ENCODE data around the gene FAM118B. TPM values are rescaled to one million over a fixed set of nuclear protein-coding genes. Genes with fewer than 3 reads are reported as not detected.

FAM118B gene
- polyA plus RNA-seq, 1 of the 3 experiments (the other 2 are of a cell fraction), result 19.5 TPM

DNA sequence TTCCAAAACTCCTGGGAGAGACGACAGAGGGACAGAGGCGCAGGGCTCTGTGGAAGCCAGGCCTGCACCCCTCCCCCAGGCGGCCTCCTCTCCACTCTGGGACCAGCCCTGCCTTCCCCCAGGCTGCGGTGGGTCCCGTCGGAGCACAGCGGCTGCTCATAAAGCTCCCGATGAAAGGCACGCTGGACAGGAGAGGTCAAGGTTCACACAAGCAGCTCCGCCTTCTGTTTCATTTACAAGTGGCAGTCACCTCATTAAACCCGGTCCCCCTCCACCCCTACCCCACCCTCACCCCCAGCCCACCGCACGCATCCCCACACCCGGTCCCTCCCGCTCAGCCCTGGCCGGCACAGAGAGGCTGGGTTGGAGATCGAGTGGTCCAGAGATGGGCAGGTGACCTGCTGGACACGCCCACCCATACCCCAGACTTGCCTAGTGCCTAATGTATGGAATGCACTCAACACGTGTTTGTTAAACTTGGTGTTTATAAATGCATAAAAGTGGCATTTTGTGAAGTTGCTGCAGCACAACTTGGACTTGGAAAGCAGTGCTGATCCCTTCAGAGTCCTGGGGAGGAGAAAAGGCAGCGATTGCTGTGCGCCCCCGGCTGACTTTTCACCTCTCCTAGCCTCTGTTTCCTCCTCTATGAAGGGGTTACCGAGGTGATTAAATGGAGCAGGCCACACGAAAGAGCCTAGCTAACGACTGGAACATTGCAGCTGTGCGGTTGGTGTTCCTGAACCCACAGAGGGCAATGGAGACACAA lies 26.1 kb upstream of the FAM118B start:
- POLR2A ChIA-PET, result interaction anchor here (0.5 kb wide), 1 partner anchor 501 kb away, joined by 3 read pairs; no protein-coding TSS in a partner anchor
- CTCF ChIA-PET, result interaction anchor here (1.4 kb wide), 1 partner anchor 72 kb away, joined by 3 read pairs; no protein-coding TSS in a partner anchor

DNA sequence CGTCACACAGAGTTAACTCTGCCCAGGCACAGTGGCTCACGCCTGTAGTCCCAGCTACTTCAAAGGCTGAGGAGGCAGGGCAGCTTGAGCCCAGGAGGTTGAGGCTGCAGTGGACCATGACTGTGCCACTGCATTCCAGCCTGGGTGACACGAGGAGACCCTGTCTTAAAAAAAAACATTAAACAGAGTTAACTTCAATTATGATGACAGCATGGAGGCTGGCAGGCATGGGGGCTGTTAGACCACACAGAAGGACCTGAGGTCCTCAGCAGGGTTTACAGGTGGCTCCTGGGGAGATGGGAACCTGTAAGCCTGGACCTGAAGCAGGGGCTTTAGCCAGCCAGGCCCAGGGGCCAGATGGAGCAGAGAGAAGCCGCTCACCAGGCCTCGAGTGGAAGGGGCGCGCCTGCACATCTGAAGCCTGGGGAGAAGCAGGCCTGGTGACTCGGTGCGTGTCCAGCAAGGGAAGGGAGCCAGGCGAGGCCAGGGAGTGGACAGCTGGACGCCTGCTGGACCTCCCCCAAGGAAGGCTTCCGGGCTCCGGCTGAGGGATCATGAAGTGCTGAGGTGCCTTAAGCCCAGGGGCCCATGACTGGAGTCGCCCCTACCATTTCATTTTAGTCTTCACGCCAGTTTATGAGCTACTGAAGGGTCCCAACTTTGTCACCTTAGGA lies 25.4 kb upstream of the FAM118B start:
- Histone ChIP-seq H2AFZ (ENCODE audit: low read depth) (no peak overlapping the region), H3K4me2 (no peak overlapping the region), H3K4me3 (ENCODE audit: low read depth in 2 of 2, low read length in 1 of 2) (no peak overlapping the region), H3K9me2 (no peaks in the 10 kb centered on the region), H3K9ac (no peak overlapping the region), H3K4me1 (ENCODE audit: control insufficient read depth in 1 of 2, insufficient read depth in 2 of 2, low read depth in 1 of 2, low read length in 1 of 2) (peaks cover 0 to 11% of the 10 kb centered on the region in 2 experiments; a peak in 1 of 4 replicates), H3K9me3 (no peaks in the 10 kb centered on the region), H4K20me1 (ENCODE audit: insufficient read depth) (no peaks in the 10 kb centered on the region), H3K79me2 (ENCODE audit: insufficient read depth) (no peaks in the 10 kb centered on the region), H3F3A (replicated peaks; ENCODE audit: insufficient read depth) (no peaks in the 10 kb centered on the region), H3K27me3 (ENCODE audit: insufficient read depth) (no peaks in the 10 kb centered on the region), H3K36me3 (replicated peaks in 1 of 2; ENCODE audit: control insufficient read depth in 1 of 2, insufficient read depth in 2 of 2, low read length in 1 of 2) (peaks cover 0 to 3% of the 10 kb centered on the region in 2 experiments), H3K27ac (ENCODE audit: low read depth in 2 of 2, low read length in 1 of 2) (no peak overlapping the region)
- no peak for DNase-seq
- ChIA-PET POLR2A (no interaction called here), CTCF (interaction anchor here (0.6 to 1.4 kb wide), 7 partner anchors 11 to 125 kb away, joined by 3 to 4 read pairs (median 3); no protein-coding TSS in a partner anchor)
- 90% methylated on average over 7 of the region's 15 CpGs for WGBS (ENCODE audit: low lambda C conversion rate)
- no peak for TF ChIP-seq RFX5 (IDR thresholded peaks at IDR 0.05; ENCODE audit: low read length)
- TF ChIP-seq NFIC (IDR thresholded peaks at IDR 0.05; ENCODE audit: borderline replicate concordance), result no peak
- TF ChIP-seq EZH2phosphoT487 (IDR thresholded peaks at IDR 0.05; ENCODE audit: borderline replicate concordance, low read depth), result no peak
- TF ChIP-seq, protein P1, sequence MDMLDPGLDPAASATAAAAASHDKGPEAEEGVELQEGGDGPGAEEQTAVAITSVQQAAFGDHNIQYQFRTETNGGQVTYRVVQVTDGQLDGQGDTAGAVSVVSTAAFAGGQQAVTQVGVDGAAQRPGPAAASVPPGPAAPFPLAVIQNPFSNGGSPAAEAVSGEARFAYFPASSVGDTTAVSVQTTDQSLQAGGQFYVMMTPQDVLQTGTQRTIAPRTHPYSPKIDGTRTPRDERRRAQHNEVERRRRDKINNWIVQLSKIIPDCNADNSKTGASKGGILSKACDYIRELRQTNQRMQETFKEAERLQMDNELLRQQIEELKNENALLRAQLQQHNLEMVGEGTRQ (IDR thresholded peaks at IDR 0.05; ENCODE audit: borderline replicate concordance, low read depth, low read length), result no peak
- TF ChIP-seq, protein P2, sequence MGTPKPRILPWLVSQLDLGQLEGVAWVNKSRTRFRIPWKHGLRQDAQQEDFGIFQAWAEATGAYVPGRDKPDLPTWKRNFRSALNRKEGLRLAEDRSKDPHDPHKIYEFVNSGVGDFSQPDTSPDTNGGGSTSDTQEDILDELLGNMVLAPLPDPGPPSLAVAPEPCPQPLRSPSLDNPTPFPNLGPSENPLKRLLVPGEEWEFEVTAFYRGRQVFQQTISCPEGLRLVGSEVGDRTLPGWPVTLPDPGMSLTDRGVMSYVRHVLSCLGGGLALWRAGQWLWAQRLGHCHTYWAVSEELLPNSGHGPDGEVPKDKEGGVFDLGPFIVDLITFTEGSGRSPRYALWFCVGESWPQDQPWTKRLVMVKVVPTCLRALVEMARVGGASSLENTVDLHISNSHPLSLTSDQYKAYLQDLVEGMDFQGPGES (IDR thresholded peaks at IDR 0.05; ENCODE audit: low read depth, low read length), result no peak
- no peak for TF ChIP-seq EP300 (IDR thresholded peaks at IDR 0.05; ENCODE audit: borderline replicate concordance in 1 of 2, low read depth in 1 of 2, low read length in 1 of 2)
- TF ChIP-seq RXRA (IDR thresholded peaks at IDR 0.05; ENCODE audit: borderline replicate concordance, low read depth), result no peak
- TF ChIP-seq, protein P3, sequence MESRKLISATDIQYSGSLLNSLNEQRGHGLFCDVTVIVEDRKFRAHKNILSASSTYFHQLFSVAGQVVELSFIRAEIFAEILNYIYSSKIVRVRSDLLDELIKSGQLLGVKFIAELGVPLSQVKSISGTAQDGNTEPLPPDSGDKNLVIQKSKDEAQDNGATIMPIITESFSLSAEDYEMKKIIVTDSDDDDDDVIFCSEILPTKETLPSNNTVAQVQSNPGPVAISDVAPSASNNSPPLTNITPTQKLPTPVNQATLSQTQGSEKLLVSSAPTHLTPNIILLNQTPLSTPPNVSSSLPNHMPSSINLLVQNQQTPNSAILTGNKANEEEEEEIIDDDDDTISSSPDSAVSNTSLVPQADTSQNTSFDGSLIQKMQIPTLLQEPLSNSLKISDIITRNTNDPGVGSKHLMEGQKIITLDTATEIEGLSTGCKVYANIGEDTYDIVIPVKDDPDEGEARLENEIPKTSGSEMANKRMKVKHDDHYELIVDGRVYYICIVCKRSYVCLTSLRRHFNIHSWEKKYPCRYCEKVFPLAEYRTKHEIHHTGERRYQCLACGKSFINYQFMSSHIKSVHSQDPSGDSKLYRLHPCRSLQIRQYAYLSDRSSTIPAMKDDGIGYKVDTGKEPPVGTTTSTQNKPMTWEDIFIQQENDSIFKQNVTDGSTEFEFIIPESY (IDR thresholded peaks at IDR 0.05; ENCODE audit: borderline replicate concordance, low read depth), result no peak
- TF ChIP-seq, protein P4, sequence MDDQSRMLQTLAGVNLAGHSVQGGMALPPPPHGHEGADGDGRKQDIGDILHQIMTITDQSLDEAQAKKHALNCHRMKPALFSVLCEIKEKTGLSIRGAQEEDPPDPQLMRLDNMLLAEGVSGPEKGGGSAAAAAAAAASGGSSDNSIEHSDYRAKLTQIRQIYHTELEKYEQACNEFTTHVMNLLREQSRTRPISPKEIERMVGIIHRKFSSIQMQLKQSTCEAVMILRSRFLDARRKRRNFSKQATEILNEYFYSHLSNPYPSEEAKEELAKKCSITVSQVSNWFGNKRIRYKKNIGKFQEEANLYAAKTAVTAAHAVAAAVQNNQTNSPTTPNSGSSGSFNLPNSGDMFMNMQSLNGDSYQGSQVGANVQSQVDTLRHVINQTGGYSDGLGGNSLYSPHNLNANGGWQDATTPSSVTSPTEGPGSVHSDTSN (IDR thresholded peaks at IDR 0.05), result no peak

More for the DNA sequence above, 26.1 kb upstream of the FAM118B start:
- no peak overlapping the region for H3K4me3 ChIP-seq (ENCODE audit: low read depth in 2 of 2, low read length in 1 of 2)
- 93% methylated on average over 19 of the region's 26 CpGs for whole genome bisulfite sequencing (ENCODE audit: low lambda C conversion rate)
- no peaks in the 10 kb centered on the region for H3K27me3 ChIP-seq (ENCODE audit: insufficient read depth)
- H3F3A ChIP-seq (replicated peaks; ENCODE audit: insufficient read depth), result no peaks in the 10 kb centered on the region
- no peaks in the 10 kb centered on the region for H3K79me2 ChIP-seq (ENCODE audit: insufficient read depth)
- no peak overlapping the region for H2AFZ ChIP-seq (ENCODE audit: low read depth)
- no peak overlapping the region for H3K27ac ChIP-seq (ENCODE audit: low read depth in 2 of 2, low read length in 1 of 2)
- DNase-seq, result no peak
- peaks cover 0 to 4% of the 10 kb centered on the region in 2 experiments; a peak in 1 of 4 replicates for H3K4me1 ChIP-seq (ENCODE audit: control insufficient read depth in 1 of 2, insufficient read depth in 2 of 2, low read depth in 1 of 2, low read length in 1 of 2)
- TF ChIP-seq NFIC (IDR thresholded peaks at IDR 0.05; ENCODE audit: borderline replicate concordance) (no peak), TEAD4 (IDR thresholded peaks at IDR 0.05; ENCODE audit: borderline replicate concordance, insufficient read depth) (no peak), CHD2 (IDR thresholded peaks at IDR 0.05; ENCODE audit: low read length, partially characterized antibody) (no peak), POLR2AphosphoS5 (IDR thresholded peaks at IDR 0.05; ENCODE audit: low read depth, low read length) (no peak), TAF1 (IDR thresholded peaks at IDR 0.05; ENCODE audit: borderline replicate concordance, low read depth, low read length) (no peak)
- TF ChIP-seq, protein P1 (IDR thresholded peaks at IDR 0.05; ENCODE audit: borderline replicate concordance, low read depth, low read length), result no peak
- TF ChIP-seq, protein P5, sequence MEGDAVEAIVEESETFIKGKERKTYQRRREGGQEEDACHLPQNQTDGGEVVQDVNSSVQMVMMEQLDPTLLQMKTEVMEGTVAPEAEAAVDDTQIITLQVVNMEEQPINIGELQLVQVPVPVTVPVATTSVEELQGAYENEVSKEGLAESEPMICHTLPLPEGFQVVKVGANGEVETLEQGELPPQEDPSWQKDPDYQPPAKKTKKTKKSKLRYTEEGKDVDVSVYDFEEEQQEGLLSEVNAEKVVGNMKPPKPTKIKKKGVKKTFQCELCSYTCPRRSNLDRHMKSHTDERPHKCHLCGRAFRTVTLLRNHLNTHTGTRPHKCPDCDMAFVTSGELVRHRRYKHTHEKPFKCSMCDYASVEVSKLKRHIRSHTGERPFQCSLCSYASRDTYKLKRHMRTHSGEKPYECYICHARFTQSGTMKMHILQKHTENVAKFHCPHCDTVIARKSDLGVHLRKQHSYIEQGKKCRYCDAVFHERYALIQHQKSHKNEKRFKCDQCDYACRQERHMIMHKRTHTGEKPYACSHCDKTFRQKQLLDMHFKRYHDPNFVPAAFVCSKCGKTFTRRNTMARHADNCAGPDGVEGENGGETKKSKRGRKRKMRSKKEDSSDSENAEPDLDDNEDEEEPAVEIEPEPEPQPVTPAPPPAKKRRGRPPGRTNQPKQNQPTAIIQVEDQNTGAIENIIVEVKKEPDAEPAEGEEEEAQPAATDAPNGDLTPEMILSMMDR (IDR thresholded peaks at IDR 0.05), result no peak
- H3K9me2 ChIP-seq, result no peaks in the 10 kb centered on the region
- H3K9ac ChIP-seq, result no peak overlapping the region
- no peaks in the 10 kb centered on the region for H3K36me3 ChIP-seq (replicated peaks in 1 of 2; ENCODE audit: control insufficient read depth in 1 of 2, insufficient read depth in 2 of 2, low read length in 1 of 2)
- H3K9me3 ChIP-seq, result no peaks in the 10 kb centered on the region
- H3K4me2 ChIP-seq, result no peak overlapping the region
- no peaks in the 10 kb centered on the region for H4K20me1 ChIP-seq (ENCODE audit: insufficient read depth)
